Panc1 (cell line): Measurements from ENCODE around the gene ASGR2. TPM values are rescaled to one million over a fixed set of nuclear protein-coding genes. Genes with fewer than 3 reads are reported as not detected.

Source experiments
- ATAC-seq: fragments of 200-7000 bp; cut with Tn5 transposase; 2 replicates; pipeline ENCODE4 v1.9.1; 2020; ENCODE audit warnings: mild to moderate bottlenecking, moderate library complexity
- BruUV-seq: library from RNA; stranded (reverse); fragments of 400-500 nt; replicated peaks from 2 replicates; lab custom pipeline; 2021; lab: Mats Ljungman, UMichigan
- CTCF ChIA-PET: fragments of 300-600 bp; sonication (Branson Sonifier 250); formaldehyde crosslinking; loops from one replicate; lab custom pipeline; 2022; ENCODE audit warnings: antibody characterized with exemption; lab: Charles Lee
- POLR2A ChIA-PET: fragments of 300-600 bp; sonication (Branson Sonifier 250); formaldehyde crosslinking; loops from one replicate; lab custom pipeline; 2022; ENCODE audit warnings: antibody characterized with exemption; lab: Charles Lee
- DNase-seq: peaks from one replicate; pipeline ENCODE4 v3.0.0-alpha.2; 2010; ENCODE audit warnings: low read depth, low spot score
- H3K27ac ChIP-seq: 2 replicates; pipeline ENCODE4 v1.5.1; 2011; ENCODE audit warnings: mild to moderate bottlenecking, low read length, inconsistent platforms
- H3K27me3 ChIP-seq: fragments of 200-500 bp; sonication (Bioruptor generic); 2 replicates; pipeline ENCODE4 v1.6.0; 2014; ENCODE audit warnings: low read length, inconsistent platforms; ENCODE audit not compliant: control insufficient read depth, insufficient read depth
- H3K36me3 ChIP-seq: fragments of 200-500 bp; sonication (Bioruptor generic); 2 replicates; pipeline ENCODE4 v1.5.1; 2014; ENCODE audit warnings: inconsistent platforms, mild to moderate bottlenecking, low read length, moderate library complexity; ENCODE audit not compliant: control insufficient read depth, insufficient read depth
- H3K4me1 ChIP-seq: 2 replicates; pipeline ENCODE4 v1.5.1; 2011; ENCODE audit warnings: inconsistent platforms, mild to moderate bottlenecking, low read length, moderate library complexity; ENCODE audit not compliant: control insufficient read depth, insufficient read depth
- H3K4me3 ChIP-seq, 2 experiments: 2 replicates each; pipeline ENCODE4 v1.5.1; 2011 to 2012; ENCODE audit warnings: low read depth in 2 of 2, low read length in 2 of 2, mild to moderate bottlenecking in 2 of 2, inconsistent platforms in 1 of 2, moderate library complexity in 1 of 2
- H3K9me3 ChIP-seq: fragments of 200-500 bp; sonication (Bioruptor generic); 2 replicates; pipeline ENCODE4 v1.5.1; 2014; ENCODE audit warnings: low read depth, mild to moderate bottlenecking, inconsistent platforms, low read length, moderate library complexity; ENCODE audit not compliant: control insufficient read depth, insufficient read depth
- CTCF ChIP-seq: fragments of 450-650 bp; IDR thresholded peaks from 2 replicates; pipeline ENCODE4 v1.5.1; 2017; ENCODE audit warnings: mild to moderate bottlenecking
- POLR2AphosphoS5 ChIP-seq: IDR thresholded peaks from 2 replicates; pipeline ENCODE4 v1.6.1; 2012; ENCODE audit warnings: mild to moderate bottlenecking, low read depth, low read length, moderate library complexity
- REST ChIP-seq, 2 experiments: IDR thresholded peaks; 2 replicates each; pipeline ENCODE4 v1.6.1; 2011 to 2012; ENCODE audit warnings: low read depth in 2 of 2, control low read depth in 1 of 2, low read length in 1 of 2, mild to moderate bottlenecking in 1 of 2, moderate library complexity in 1 of 2; ENCODE audit not compliant: insufficient read depth in 1 of 2
- SIN3A ChIP-seq: IDR thresholded peaks from 2 replicates; pipeline ENCODE4 v1.6.1; 2012; ENCODE audit warnings: low read depth, mild to moderate bottlenecking, low read length, moderate library complexity, borderline replicate concordance; ENCODE audit not compliant: insufficient read depth
- TCF7L2 ChIP-seq: IDR thresholded peaks from 2 replicates; pipeline ENCODE4 v1.6.1; 2011; ENCODE audit warnings: mild to moderate bottlenecking, low read depth, low read length, inconsistent platforms
- in situ Hi-C: cut with HindIII; loops from 2 replicates; pipeline ENCODE4 v1.10.0; 2016; ENCODE audit warnings: low sequenced_read_pairs, low pct_unique_long_range_greater_than_20kb
- intact Hi-C: fragments of 100-400 bp; cut with micrococcal nuclease; formaldehyde crosslinking; loops from one replicate; pipeline ENCODE4 v1.10.0; 2022; ENCODE audit not compliant: unreplicated experiment
- total RNA-seq: library from RNA; stranded (reverse); gene quantifications from one replicate; pipeline ENCODE4 v1.2.1, GENCODE V29; 2021; ENCODE audit not compliant: unreplicated experiment

The ASGR2 gene
- total RNA-seq, 1 experiment from 2014 or later, result 0.21 TPM

GRCh38 chr17:7084088-7084487, 30.5 kb downstream of the ASGR2 start:
- in situ Hi-C loops, result no loop called here

GRCh38 chr17:7083592-7083991, 31.0 kb downstream of the ASGR2 start:
- Histone ChIP-seq H3K36me3 (no peaks in the 10 kb centered on the region), H3K27me3 (no peaks in the 10 kb centered on the region), H3K4me3 (no peak overlapping the region), H3K9me3 (no peaks in the 10 kb centered on the region), H3K4me1 (no peaks in the 10 kb centered on the region), H3K27ac (no peak overlapping the region)
- BruUV-seq, result no TSS peak
- no peak for DNase-seq
- intact Hi-C loops (no loop called here), in situ Hi-C loops (no loop called here)
- TF ChIP-seq CTCF, result no peak
- no peak for ATAC-seq
- ChIA-PET POLR2A (no interaction called here), CTCF (no interaction called here)

More at GRCh38 chr17:7084088-7084487, 30.5 kb downstream of the ASGR2 start:
- Histone ChIP-seq H3K9me3 (no peaks in the 10 kb centered on the region), H3K27ac (no peak overlapping the region), H3K36me3 (no peaks in the 10 kb centered on the region), H3K4me1 (no peaks in the 10 kb centered on the region), H3K4me3 (no peak overlapping the region), H3K27me3 (no peaks in the 10 kb centered on the region)
- BruUV-seq, result no TSS peak
- intact Hi-C loops, result no loop called here
- DNase-seq, result no peak
- TF ChIP-seq CTCF (no peak), REST (IDR thresholded peaks at IDR 0.05; ENCODE audit: insufficient read depth in 1 of 2, low read depth in 2 of 2, low read length in 1 of 2) (no peak), POLR2AphosphoS5 (no peak), TCF7L2 (no peak), SIN3A (no peak)
- no peak for ATAC-seq
- ChIA-PET POLR2A (no interaction called here), CTCF (no interaction called here)
